ENCODE measurements around the gene ZBTB49.

ZBTB49 gene

GRCh38 chr4:4358093-4358854, 68.2 kb downstream of the ZBTB49 start:
- no peak for DNase-seq

- DNase-seq: no peak
These were observed 71.8 kb downstream of the ZBTB49 start for GRCh38 chr4:4361883-4362282.

- no peak for DNase-seq
These were observed 73.1 kb downstream of the ZBTB49 start for GRCh38 chr4:4362991-4363697.

GRCh38 chr4:4364061-4364460, 74.0 kb downstream of the ZBTB49 start:
- no peak for DNase-seq

GRCh38 chr4:4364486-4365208, 74.6 kb downstream of the ZBTB49 start:
- DNase-seq: no peak

GRCh38 chr4:4368809-4369580, 78.9 kb downstream of the ZBTB49 start:
- DNase-seq: no peak
